Mesodermal cell (in vitro differentiated cells): ENCODE data around the gene MATN1.

Experiments used
- H3K27ac ChIP-seq: 2 replicates; pipeline ENCODE4 v1.7.0; 2013; ENCODE audit warnings: mild to moderate bottlenecking, low read depth, low read length, moderate library complexity; ENCODE audit not compliant: severe bottlenecking
- H3K36me3 ChIP-seq: 2 replicates; pipeline ENCODE4 v1.7.1; 2013; ENCODE audit warnings: mild to moderate bottlenecking, low read length, moderate library complexity; ENCODE audit not compliant: control insufficient read depth, insufficient read depth
- H3K4me1 ChIP-seq: one replicate; pipeline ENCODE4 v1.7.1; 2013; ENCODE audit warnings: mild to moderate bottlenecking, low read length; ENCODE audit not compliant: insufficient read depth, control insufficient read depth, poor library complexity, severe bottlenecking
- H3K4me3 ChIP-seq: 2 replicates; pipeline ENCODE4 v1.7.0; 2013; ENCODE audit warnings: low read length, control low read depth, mild to moderate bottlenecking; ENCODE audit not compliant: insufficient read depth, poor library complexity, severe bottlenecking; ENCODE audit errors: extremely low read depth
- H3K9me3 ChIP-seq: 2 replicates; pipeline ENCODE4 v1.7.1; 2013; ENCODE audit warnings: mild to moderate bottlenecking, low read length, moderate library complexity; ENCODE audit not compliant: control insufficient read depth
- WGBS, 2 experiments: methylation state at CpG; one replicate each; pipeline ENCODE4 v1.1.5; 2013; ENCODE audit warnings: missing lambda C conversion rate in 2 of 2; ENCODE audit not compliant: insufficient coverage in 2 of 2; 5-methylcytosine and 5-hydroxymethylcytosine counted together

MATN1 gene

DNA sequence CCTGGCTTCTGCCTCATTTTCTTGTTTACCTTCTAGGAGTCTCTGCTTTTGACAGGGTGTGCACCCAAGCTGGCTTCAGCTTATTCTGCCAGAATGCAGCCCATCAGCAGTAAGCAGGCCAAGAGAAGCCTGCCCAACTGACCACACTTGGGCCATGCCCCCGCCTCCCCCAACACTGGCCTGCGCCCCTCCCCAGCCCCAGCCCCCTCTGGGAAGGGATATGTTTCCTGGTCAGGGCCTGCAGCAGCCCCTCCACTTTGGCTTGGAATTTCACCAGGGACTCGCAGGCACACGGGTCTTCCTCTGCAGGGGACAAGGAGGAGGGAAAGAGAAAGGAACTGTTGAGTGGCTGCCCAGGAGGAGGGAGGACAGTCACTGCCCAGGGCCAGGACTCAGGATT, 9.4 kb downstream of the MATN1 start:
- H3K4me1 ChIP-seq: no peaks in the 10 kb centered on the region
- 22 to 60% methylated on average over 2 to 3 of the region's 4 CpGs for WGBS, 2 experiments
- no peak overlapping the region for H3K4me3 ChIP-seq
- H3K9me3 ChIP-seq: peaks cover 11% of the 10 kb centered on the region
- H3K36me3 ChIP-seq: no peaks in the 10 kb centered on the region
- H3K27ac ChIP-seq: no peak overlapping the region

DNA sequence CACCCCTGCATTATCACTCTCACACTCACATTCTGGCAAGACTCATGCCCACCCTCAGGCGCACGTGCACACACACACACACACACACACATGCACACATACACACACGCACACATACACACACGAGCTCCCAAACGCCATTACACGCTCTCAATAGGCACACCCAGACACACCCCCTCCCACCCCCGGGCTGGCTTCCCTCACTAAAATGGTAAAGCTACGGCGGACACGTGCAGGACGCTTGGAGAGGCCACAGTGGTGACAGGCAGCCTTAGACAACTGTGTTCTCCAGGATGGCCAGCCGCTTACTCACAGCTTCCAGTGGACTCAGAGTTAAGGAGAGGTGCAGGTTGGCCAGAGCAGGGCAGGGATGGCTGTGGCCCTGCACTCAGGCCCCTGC, 10.1 kb downstream of the MATN1 start:
- Histone ChIP-seq H3K36me3 (no peaks in the 10 kb centered on the region), H3K4me3 (no peak overlapping the region), H3K27ac (no peak overlapping the region), H3K9me3 (peaks cover 11% of the 10 kb centered on the region), H3K4me1 (no peaks in the 10 kb centered on the region)
- 82 to 83% methylated on average over 8 to 12 of the region's 12 CpGs for WGBS, 2 experiments

- H3K9me3 ChIP-seq: peaks cover 11% of the 10 kb centered on the region
- WGBS, 2 experiments: 94 to 100% methylated on average over 1 to 5 of the region's 6 CpGs
- H3K4me3 ChIP-seq: no peak overlapping the region
- no peak overlapping the region for H3K27ac ChIP-seq
- H3K4me1 ChIP-seq: peaks cover 2% of the 10 kb centered on the region
- H3K36me3 ChIP-seq: no peaks in the 10 kb centered on the region
These were observed 10.8 kb downstream of the MATN1 start for GRCh38 chr1:30712583-30712982.

DNA sequence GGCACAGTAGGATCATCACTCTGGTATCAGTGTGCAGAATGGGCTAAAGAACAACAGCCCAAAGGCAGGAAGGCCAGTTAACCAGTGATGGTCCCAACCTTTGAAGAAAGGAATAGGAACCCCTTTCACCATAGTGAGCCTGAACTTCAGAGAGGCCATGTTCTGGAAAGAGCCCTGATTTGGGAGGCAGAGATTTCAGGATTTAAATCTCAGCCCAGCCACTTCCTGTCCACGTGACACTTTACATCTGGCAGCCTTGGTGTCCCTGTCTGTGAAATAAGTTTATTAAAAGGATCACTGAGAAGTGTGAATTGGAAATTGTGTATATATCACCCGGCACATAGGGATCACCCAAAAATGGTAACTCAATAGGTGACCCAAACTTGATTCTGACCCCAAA, 13.0 kb downstream of the MATN1 start:
- 100% methylated on average over 1 of the region's 2 CpGs; no CpG with 5 or more reads in 1 of the 2 experiments for WGBS, 2 experiments
- no peak overlapping the region for H3K27ac ChIP-seq
- H3K4me3 ChIP-seq: no peak overlapping the region
- H3K4me1 ChIP-seq: peaks cover 2% of the 10 kb centered on the region
- H3K36me3 ChIP-seq: no peaks in the 10 kb centered on the region
- H3K9me3 ChIP-seq: peaks cover under 1% of the 10 kb centered on the region

- 51 to 93% methylated on average over 5 of the region's 8 CpGs for WGBS, 2 experiments
- Histone ChIP-seq H3K4me1 (peaks cover 2% of the 10 kb centered on the region), H3K27ac (no peak overlapping the region), H3K36me3 (no peaks in the 10 kb centered on the region), H3K4me3 (no peak overlapping the region), H3K9me3 (no peaks in the 10 kb centered on the region)
These were observed 15.0 kb downstream of the MATN1 start for GRCh38 chr1:30708361-30708728.

GRCh38 chr1:30707412-30708360, 15.7 kb downstream of the MATN1 start:
- H3K4me3 ChIP-seq: no peak overlapping the region
- peaks cover 2% of the 10 kb centered on the region for H3K4me1 ChIP-seq
- H3K27ac ChIP-seq: no peak overlapping the region
- H3K9me3 ChIP-seq: no peaks in the 10 kb centered on the region
- no peaks in the 10 kb centered on the region for H3K36me3 ChIP-seq
- 59 to 68% methylated on average over 9 to 12 of the region's 16 CpGs for WGBS, 2 experiments

- 80 to 89% methylated on average over 8 of the region's 9 CpGs for WGBS, 2 experiments
- peaks cover 2% of the 10 kb centered on the region for H3K4me1 ChIP-seq
- H3K4me3 ChIP-seq: no peak overlapping the region
- H3K9me3 ChIP-seq: no peaks in the 10 kb centered on the region
- no peak overlapping the region for H3K27ac ChIP-seq
- no peaks in the 10 kb centered on the region for H3K36me3 ChIP-seq
These were observed 16.9 kb downstream of the MATN1 start for GRCh38 chr1:30706528-30706927.

GRCh38 chr1:30705698-30706097, 17.7 kb downstream of the MATN1 start:
- H3K4me1 ChIP-seq: peaks cover 2% of the 10 kb centered on the region
- 82 to 91% methylated on average over 1 to 3 of the region's 4 CpGs for WGBS, 2 experiments
- H3K27ac ChIP-seq: no peak overlapping the region

DNA sequence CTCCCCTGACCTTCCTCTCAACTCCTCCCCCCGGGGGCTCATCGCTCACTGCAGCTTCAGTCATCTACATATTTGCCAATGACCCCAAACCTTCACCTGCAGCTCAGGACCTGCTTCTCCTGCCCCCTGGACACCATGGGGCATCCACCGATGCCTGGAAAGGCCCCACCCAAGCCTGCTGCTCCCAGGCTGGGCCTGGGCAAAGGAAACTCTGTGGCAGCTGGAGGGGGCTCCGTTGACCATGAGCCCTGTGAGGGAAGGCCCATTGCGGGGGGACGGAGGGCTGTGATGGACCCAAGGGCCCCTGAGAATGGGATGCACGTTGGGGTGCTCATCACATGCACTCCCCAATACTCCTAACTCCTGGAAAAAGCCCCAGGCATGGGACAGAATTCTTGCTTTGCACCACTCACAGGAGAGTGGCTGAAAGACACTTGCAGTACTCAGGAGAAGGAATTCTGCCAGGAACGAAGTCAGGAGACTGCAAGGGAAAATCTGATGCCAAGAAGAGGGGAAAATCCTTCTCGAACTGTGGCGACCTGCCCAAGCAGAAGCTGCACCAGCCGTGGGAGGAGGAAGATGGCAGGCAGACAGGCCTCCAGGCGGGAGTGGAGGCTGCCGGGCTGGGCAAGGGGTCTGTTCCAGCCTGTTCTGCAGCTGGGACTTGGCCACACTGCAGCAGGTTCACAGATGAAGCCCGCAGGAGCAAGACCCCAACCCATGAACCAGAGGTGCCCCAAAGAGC, 18.4 kb downstream of the MATN1 start:
- H3K4me1 ChIP-seq: peaks cover 2% of the 10 kb centered on the region
- H3K36me3 ChIP-seq: no peaks in the 10 kb centered on the region
- no peak overlapping the region for H3K4me3 ChIP-seq
- 87 to 92% methylated on average over 10 to 13 of the region's 14 CpGs for WGBS, 2 experiments
- H3K9me3 ChIP-seq: no peaks in the 10 kb centered on the region
- no peak overlapping the region for H3K27ac ChIP-seq

More at GRCh38 chr1:30705698-30706097, 17.7 kb downstream of the MATN1 start:
- no peaks in the 10 kb centered on the region for H3K36me3 ChIP-seq
- H3K9me3 ChIP-seq: no peaks in the 10 kb centered on the region
- H3K4me3 ChIP-seq: no peak overlapping the region

DNA sequence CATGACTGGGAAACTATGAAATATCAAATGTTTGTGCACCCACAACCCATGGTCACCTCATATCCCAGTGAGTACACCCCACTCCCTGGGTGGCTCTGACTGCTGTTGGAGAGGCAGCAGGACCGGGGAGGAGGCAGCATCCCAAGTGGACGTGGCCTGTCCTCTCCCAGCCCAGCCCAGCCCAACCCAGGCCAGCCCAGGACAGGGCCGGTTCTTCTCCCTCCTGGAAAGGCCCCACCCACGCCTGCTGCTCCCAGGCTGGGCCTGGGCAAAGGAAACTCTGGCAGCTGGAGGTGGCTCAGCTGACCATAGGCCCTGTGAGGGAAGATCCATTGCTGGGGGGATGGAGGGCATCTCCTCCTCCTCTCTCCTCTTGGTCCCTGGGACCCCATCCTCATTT, 19.1 kb downstream of the MATN1 start:
- no peak overlapping the region for H3K4me3 ChIP-seq
- WGBS, 2 experiments: 72 to 80% methylated on average over 1 to 4 of the region's 4 CpGs
- no peaks in the 10 kb centered on the region for H3K36me3 ChIP-seq
- no peaks in the 10 kb centered on the region for H3K9me3 ChIP-seq
- no peak overlapping the region for H3K27ac ChIP-seq
- peaks cover 2% of the 10 kb centered on the region for H3K4me1 ChIP-seq

DNA sequence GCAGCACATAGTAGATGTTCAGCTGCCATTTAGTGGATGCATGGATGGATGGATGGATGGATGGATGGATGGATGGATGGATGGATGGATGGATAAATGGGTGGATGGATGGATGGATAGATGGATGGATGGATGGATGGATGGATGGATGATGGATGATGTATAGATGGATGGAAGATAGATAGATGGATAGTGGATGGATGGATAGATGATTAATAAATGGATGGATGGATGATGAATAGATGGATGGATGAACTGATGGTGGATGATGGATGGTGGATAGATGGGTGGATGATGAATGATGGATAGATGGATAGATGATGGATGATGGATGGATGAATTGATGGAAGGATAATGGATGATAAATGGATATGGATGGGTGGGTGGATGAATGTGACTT, 20.6 kb downstream of the MATN1 start:
- no peaks in the 10 kb centered on the region for H3K36me3 ChIP-seq
- H3K4me3 ChIP-seq: no peak overlapping the region
- H3K9me3 ChIP-seq: no peaks in the 10 kb centered on the region
- H3K27ac ChIP-seq: no peak overlapping the region
- H3K4me1 ChIP-seq: no peaks in the 10 kb centered on the region
